GM12891 (cell line): ENCODE measurements around the gene OCA2.

Source experiments
- DNase-seq: peaks from one replicate; pipeline ENCODE4 v3.0.0; 2011; ENCODE audit warnings: low spot score; ENCODE audit not compliant: insufficient read length
- FAIRE-seq: peaks from 2 replicates; lab custom pipeline; 2011; peaks lifted over from hg19 to GRCh38; lab: Jason Lieb, UNC
- PAX5 ChIP-seq: IDR thresholded peaks from 2 replicates; pipeline ENCODE4 v1.6.1; 2011; ENCODE audit warnings: low read length, moderate library complexity, mild to moderate bottlenecking; ENCODE audit not compliant: insufficient read depth, severe bottlenecking
- POLR2A ChIP-seq: IDR thresholded peaks from 2 replicates; pipeline ENCODE4 v1.6.1; 2011; ENCODE audit warnings: low read depth, low read length, control low read depth
- POLR2AphosphoS5 ChIP-seq: IDR thresholded peaks from 2 replicates; pipeline ENCODE4 v1.6.1; 2011; ENCODE audit warnings: low read depth, low read length, control low read depth
- POU2F2 ChIP-seq: IDR thresholded peaks from 2 replicates; pipeline ENCODE4 v1.6.1; 2011; ENCODE audit warnings: low read depth, mild to moderate bottlenecking, control low read depth, low read length, moderate library complexity
- SPI1 ChIP-seq: IDR thresholded peaks from 2 replicates; pipeline ENCODE4 v1.6.1; 2011; ENCODE audit warnings: low read depth, low read length, control low read depth
- TAF1 ChIP-seq: IDR thresholded peaks from 2 replicates; pipeline ENCODE4 v1.6.1; 2011; ENCODE audit warnings: low read depth, low read length, control low read depth

The OCA2 gene

DNA sequence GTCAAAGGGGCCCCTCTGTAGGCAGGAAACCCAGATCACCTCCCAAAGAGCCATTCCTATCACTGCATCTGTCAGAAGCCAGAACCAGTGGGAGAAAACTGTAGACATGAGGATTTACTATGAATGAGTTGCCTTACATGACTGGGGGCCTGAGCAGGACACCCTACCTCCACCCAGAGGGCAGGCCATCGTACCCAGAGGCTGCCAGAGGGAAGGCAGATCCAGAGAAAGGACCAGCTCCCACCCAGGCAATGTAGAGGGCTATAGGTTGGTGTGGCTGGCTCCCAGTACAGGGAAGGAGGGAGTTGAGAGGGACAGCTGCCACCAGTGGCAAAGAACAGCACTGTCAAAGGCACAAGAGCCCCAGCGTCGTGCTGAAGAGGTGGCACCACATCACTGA lies 233.2 kb downstream of the OCA2 start:
- FAIRE-seq (no peak), DNase-seq (no peak)
- TF ChIP-seq POLR2A (no peak), SPI1 (no peak), PAX5 (no peak), POU2F2 (no peak), TAF1 (no peak), POLR2AphosphoS5 (no peak)

DNA sequence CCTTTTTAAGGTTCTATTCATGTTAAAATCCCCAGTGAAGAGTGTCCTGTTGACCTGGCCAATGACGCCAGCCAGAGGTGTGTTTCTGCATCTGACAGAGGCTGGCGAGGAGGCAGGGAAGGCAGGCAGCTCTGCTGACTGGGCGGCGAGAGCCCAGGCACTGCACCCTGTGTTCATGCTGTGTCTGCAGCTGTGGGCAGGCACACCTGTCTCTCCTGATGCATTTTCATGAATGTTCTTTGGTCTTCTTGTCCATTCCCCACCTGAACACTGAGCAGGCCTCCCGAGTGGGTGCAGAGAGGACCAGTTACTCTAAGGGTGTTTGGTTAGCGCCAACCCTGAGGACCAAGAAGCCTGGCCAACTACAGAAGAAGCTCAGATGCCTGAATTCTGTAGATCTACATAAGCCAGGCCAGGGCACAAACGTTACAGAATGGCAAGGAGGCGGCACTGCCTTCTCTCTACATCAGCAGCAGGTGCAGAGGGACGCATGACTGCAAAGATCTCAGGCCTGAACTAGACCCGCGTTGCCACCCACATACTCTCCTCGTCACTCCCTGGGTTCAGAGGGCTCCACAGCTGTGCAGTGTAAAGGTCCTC lies 233.7 kb downstream of the OCA2 start:
- FAIRE-seq = no peak
- DNase-seq = no peak
- TF ChIP-seq TAF1 (no peak), POLR2AphosphoS5 (no peak), PAX5 (no peak), SPI1 (no peak), POU2F2 (no peak), POLR2A (no peak)

DNA sequence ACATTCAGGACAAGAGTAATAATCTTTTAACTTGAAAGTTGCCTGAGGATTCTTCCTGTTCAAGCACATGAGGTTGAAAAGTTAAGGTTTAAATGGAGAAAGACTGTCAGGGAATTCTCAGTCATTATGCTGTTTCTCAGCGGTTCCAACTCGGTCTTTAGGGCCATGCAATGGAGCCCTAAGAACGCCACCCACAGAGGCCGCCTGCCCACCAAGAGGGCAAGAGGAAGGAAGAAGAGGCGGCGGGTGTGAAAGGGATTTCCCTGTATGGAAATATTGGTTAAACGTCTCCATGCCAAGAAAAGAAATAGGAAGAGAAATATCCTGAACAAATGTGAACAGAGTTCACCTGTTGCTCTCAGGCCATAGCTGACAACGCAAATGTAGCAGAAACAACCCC lies 234.4 kb downstream of the OCA2 start:
- FAIRE-seq = no peak
- no peak for DNase-seq
- no peak for TF ChIP-seq PAX5
- TF ChIP-seq POLR2AphosphoS5 = no peak
- no peak for TF ChIP-seq POLR2A
- TF ChIP-seq TAF1 = no peak
- no peak for TF ChIP-seq SPI1
- no peak for TF ChIP-seq POU2F2

DNA sequence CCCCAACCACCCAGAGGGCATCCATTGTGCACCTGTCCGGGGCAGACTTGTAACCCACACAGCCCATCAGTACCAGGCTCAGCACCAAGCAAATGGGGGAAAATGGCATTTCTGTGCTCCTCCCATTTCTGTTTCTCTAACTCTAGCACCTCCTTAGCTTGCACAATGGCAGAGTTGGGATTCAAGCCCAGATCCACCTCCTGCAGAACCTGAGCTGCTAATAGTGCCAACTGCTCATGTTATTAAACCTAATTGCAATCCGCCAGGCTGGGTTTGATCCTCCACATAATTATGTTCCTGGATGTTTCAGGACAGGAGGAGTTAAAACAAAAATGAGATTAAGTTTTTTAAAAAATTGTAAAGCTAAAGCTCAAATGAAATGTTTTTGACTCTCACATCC lies 235.0 kb downstream of the OCA2 start:
- no peak for DNase-seq
- no peak for TF ChIP-seq POLR2A
- no peak for TF ChIP-seq POU2F2
- TF ChIP-seq TAF1 = no peak
- no peak for TF ChIP-seq SPI1
- TF ChIP-seq POLR2AphosphoS5 = no peak
- no peak for TF ChIP-seq PAX5
- no peak for FAIRE-seq

DNA sequence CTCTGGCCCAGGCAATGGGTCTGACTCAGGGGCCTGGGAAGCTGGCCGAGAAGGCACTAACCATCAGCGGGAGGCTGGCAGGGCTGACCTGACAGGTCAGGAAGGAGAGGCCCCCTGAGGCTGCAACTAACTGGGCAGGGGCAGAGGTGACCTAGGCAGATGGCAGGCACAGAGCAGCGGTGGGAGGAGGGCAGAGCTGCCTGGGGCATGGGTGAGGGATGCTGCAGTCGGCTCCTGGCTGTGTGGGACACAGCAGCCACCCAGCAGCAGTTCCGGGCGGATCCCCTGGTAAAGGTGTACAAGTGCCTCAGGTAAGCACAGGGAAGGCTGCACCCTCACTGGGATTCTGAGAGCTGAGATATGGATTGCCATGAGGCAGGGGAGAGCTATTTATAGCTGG lies 236.1 kb downstream of the OCA2 start:
- no peak for DNase-seq
- no peak for FAIRE-seq
- no peak for TF ChIP-seq SPI1
- TF ChIP-seq PAX5 = no peak
- no peak for TF ChIP-seq POLR2AphosphoS5
- no peak for TF ChIP-seq TAF1
- no peak for TF ChIP-seq POU2F2
- no peak for TF ChIP-seq POLR2A

DNA sequence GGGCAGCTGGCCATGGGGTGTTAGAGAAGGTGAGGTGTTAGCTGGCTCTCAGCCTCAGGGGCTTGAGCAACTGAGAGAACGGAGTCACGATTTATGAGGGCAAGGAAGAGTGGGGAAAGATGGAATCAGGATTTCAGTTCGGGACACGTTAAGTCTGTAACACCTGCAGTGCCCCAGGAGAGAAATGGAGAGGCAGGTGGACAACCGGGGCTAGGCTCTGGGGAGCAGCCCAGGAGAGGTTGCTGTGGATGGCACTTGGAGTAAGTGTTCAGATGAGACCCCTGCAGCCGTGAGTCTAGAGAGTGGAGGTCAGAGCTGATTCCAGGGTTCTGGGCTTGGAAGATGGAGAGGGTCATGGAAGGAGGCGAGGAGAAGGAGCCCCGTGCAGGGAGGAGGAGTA lies 237.9 kb downstream of the OCA2 start:
- FAIRE-seq = no peak
- DNase-seq = no peak
- TF ChIP-seq SPI1 (no peak), POLR2AphosphoS5 (no peak), POU2F2 (no peak), TAF1 (no peak), PAX5 (no peak), POLR2A (no peak)

DNA sequence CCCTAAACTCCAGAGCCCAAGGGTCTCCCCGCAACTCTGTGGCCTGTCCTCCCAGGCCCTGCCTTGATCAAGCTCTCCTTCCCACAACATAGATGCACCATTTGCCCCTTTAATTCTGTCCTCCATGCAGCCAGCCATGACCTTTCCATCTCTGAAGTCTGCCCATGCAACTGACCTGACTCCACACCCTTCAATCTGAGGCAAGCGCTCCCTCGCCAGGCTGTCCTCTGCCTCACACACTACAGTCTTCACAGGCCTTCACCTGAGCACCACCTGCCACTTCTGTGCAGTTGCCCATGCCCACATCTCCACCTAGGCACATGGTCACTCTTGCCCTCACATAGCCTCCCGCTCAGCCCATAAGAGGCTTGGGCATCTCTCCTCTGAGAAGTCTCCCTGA lies 244.0 kb downstream of the OCA2 start:
- DNase-seq = no peak
- no peak for TF ChIP-seq POU2F2
- TF ChIP-seq TAF1 = no peak
- no peak for TF ChIP-seq POLR2AphosphoS5
- no peak for TF ChIP-seq PAX5
- TF ChIP-seq POLR2A = no peak
- no peak for TF ChIP-seq SPI1
- no peak for FAIRE-seq

DNA sequence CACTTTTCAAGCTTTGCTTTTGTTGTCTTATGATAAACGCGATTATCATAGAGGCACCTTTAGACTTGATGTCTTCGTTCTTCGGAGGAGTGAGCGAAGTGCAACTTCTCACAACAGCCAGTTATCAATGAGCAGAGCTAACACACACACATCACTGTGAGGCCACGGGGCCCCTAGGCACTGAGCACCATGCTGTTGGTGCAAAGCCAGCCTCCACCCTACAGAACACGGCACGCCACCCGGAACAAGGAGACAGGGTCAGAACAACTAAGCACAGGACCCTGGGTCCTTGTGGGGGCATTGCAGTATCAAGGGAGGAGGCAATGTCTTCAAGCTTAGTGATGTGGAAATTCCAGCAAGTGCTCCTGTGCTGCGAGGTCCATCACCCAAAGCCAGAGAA lies 244.5 kb downstream of the OCA2 start:
- no peak for FAIRE-seq
- TF ChIP-seq TAF1 = no peak
- TF ChIP-seq POU2F2 = no peak
- TF ChIP-seq SPI1 = no peak
- TF ChIP-seq POLR2AphosphoS5 = no peak
- no peak for TF ChIP-seq PAX5
- no peak for TF ChIP-seq POLR2A
- DNase-seq = no peak

DNA sequence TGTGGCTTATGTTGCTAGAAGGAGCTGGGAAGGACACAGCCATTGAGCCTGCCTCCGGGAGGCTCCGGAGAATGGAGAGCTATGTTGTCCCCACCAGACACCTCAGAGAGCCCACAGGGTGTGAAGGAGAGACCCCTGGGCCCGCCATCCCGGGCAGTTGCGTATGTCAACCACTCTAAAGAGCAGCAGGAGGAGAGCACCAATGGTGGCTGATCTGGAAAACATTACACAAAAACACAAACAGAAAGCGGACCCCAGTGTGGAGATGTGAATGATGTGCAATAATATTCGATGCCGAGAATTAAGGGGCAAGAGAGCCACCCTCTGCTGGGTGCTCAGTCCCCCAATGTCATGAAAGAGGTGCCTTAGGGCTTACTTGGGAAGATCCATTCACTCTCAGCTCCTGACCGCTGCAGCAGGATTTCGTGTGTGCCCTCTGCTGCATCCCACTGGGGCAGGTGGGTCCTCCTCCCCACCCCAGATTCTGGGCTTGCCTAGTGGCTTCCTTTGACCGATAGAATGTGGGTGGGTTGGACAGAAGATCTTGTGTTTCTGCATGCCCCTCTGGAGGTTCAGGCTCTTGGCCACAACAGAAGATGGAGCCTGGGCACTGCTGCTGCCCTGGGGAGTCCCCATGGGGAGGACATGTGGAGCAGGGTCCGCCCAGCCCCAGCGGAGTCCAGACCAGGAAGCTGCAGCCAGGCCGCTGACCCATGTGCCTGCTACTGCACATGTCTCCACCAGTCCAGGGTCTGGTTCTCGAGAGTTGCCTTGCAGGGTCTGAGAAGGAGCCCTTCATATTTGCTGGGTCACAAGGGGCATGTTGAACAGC lies 245.3 kb downstream of the OCA2 start:
- FAIRE-seq (no peak), DNase-seq (no peak)
- TF ChIP-seq TAF1 (no peak), POLR2A (no peak), PAX5 (no peak), POLR2AphosphoS5 (no peak), SPI1 (no peak), POU2F2 (no peak)

DNA sequence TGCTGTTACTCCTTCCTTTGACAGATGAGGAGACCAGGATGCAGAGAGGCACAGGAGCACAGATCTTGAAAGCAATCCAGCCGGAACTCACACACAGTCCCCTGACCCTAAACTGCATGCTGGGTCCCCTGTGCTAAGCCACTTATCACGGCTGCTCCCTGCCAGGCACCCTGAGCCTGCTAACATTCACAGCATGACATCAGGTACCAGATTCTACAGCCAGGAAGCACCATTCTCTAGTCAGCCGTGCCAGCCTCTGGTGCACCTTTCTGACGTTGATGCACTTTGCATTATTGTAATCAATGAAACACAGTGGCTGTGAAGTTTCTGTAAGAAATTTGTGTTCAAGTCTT lies 247.3 kb downstream of the OCA2 start:
- no peak for DNase-seq
- TF ChIP-seq POLR2AphosphoS5 (no peak), POU2F2 (no peak), POLR2A (no peak), PAX5 (no peak), SPI1 (no peak), TAF1 (no peak)
- no peak for FAIRE-seq
